ENCODE data around the gene PPP2R2D.
"Not testable (repeated sequence)": the region's sequence is repeated elsewhere in the genome, so short reads cannot be mapped to it uniquely, and the experiment has no call there.

The PPP2R2D gene

DNA sequence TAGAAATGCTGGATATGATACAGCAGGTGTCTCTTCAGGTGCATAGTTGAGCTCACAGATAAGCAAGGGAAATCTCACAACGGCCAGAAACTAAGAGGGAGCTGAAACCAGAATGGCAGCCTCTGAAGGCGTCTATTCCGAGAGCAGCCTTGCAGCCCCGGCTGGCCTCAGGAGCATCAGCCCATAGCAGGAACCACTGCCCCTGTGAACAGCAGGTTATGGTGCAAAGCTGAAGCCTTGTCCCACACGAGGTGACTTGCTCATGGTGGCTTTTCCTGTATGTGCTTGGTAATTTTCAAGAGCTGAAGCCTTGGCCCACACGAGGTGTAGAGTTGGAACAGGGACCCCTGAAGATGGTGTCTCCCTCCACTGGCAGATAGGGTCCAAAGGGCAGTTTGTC lies 47.7 kb downstream of the PPP2R2D start:
- no peak for DNase-seq (ENCODE audit: low read depth in 2 of 2)

GRCh38 chr10:131949041-131949862 lies 48.4 kb downstream of the PPP2R2D start:
- no peak for DNase-seq (ENCODE audit: low read depth in 2 of 2)

DNA sequence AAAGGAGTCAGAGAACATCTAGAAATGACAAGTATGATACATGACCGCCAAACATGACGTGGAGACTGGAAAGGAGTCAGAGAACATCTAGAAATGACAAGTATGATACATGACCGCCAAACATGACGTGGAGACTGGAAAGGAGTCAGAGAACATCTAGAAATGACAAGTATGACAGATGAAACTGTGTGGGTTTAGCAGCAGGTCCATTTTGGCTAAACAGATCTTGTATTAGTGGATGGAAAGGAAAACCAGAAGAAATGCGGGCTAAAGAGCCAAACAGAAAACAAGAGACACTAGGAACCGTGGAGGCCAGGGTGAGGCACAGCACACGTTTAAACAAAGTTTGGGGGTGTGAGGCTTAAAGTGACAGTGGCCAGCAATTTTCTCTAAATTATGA lies 49.1 kb downstream of the PPP2R2D start:
- not testable (repeated sequence) for DNase-seq (ENCODE audit: low read depth in 2 of 2)

DNA sequence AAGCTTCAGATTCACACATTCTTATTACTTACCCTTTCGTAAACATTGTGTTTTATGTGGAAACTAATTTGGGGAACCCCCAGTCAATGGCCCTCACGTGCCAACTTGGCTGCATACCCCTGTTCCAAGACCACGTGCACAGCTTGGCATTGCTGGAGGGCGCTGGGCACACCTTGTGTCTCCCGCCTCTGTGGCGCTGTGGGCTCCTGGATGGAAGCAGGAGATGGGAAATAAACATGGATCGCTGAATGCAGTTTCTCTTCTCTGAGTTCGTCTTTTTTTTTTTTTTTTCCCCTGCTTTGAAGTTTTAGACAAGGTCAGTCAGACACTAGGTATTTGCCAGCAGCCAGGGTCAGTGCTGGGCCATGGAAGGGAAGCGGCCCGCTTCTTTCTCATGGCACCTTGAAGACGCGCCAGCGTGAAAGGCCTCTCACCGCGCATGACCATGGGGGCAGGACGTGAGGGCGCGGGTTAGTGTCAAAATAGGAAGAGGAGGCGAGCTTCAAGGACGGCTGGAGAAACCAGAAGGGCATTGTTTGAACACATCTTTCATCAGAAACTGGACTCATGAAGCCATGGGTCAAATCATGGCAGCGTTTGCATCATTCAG lies 53.7 kb downstream of the PPP2R2D start:
- DNase-seq (ENCODE audit: low read depth in 2 of 2): no peak

DNA sequence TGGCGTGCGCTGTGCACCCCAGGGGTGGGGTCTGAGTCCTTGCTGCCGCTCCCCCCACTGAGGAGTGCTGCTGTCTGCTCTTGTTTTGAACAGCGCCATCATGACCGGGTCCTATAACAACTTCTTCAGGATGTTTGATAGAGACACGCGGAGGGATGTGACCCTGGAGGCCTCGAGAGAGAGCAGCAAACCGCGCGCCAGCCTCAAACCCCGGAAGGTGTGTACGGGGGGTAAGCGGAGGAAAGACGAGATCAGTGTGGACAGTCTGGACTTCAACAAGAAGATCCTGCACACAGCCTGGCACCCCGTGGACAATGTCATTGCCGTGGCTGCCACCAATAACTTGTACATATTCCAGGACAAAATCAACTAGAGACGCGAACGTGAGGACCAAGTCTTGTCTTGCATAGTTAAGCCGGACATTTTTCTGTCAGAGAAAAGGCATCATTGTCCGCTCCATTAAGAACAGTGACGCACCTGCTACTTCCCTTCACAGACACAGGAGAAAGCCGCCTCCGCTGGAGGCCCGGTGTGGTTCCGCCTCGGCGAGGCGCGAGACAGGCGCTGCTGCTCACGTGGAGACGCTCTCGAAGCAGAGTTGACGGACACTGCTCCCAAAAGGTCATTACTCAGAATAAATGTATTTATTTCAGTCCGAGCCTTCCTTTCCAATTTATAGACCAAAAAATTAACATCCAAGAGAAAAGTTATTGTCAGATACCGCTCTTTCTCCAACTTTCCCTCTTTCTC lies 55.0 kb downstream of the PPP2R2D start:
- no peak for DNase-seq (ENCODE audit: low read depth in 2 of 2)

GRCh38 chr10:131959841-131960240 lies 59.0 kb downstream of the PPP2R2D start:
- no peak for DNase-seq (ENCODE audit: low read depth in 2 of 2)

GRCh38 chr10:131960631-131961046 lies 59.8 kb downstream of the PPP2R2D start:
- no peak for DNase-seq (ENCODE audit: low read depth in 2 of 2)

DNA sequence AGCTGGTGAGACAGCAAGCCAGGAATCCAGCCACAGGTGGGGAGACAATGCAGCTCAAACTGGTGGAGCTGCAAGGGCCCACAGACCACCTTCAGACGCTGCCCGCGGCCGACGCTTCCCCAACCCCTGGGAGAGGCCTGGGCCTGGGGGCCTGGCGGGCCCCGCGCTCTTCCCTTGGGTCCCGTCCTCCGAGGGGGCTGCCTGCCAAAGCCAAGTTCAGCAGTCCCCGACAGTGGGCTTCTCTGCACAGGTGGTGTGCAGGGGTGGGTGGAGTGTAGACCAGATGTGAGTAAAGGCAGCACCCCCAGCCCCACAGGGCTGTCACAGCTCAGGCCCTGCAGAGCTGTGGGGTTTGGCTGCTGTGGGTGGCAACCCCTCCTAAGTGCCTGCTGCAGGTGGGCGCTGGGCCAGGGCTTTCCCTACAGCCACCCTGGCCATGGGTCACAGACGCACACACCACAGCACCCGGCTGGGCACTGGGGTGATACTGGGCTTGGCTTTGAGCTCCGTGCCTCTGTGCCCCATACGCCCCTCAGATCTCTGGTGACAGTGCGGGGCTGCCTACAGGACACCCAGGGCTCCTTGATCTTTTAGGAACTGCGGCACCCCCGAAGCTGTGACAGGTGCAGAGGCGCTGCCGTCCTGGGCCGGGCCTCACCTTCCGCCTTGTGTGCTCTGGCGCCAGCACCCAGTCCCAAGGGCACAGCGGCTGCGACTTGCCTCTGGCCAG lies 60.4 kb downstream of the PPP2R2D start:
- DNase-seq (ENCODE audit: low read depth in 2 of 2): no peak

GRCh38 chr10:131961777-131962662 lies 61.2 kb downstream of the PPP2R2D start:
- no peak for DNase-seq (ENCODE audit: low read depth in 2 of 2)

GRCh38 chr10:131963350-131963749 lies 62.5 kb downstream of the PPP2R2D start:
- DNase-seq (ENCODE audit: low read depth in 2 of 2): no peak

- no peak for DNase-seq (ENCODE audit: low read depth in 2 of 2)
Measured at GRCh38 chr10:131963811-131964210, 63.0 kb downstream of the PPP2R2D start.

DNA sequence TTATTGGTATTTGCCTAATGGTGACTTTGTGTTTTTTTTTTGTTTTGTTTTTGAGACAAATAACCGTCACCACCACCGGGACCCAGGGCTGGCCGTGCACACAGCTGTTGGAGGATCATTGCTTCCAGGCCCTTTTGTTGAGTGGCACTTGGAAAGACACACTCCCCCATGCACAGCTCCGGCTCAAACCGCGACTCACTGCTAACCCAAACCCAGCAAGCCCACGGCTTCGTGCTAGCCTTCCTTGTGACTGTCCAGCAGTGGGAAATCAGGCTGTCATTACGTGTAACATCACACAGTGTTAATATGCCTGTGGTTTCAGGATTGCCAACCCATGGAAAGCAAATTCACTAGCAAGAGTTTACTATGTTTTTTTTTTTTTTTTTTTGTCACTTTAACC lies 63.5 kb downstream of the PPP2R2D start:
- DNase-seq (ENCODE audit: low read depth in 2 of 2): no peak

- no peak for DNase-seq (ENCODE audit: low read depth in 2 of 2)
Measured at GRCh38 chr10:131968949-131969348, 68.1 kb downstream of the PPP2R2D start.

- DNase-seq (ENCODE audit: low read depth in 2 of 2): no peak
Measured at GRCh38 chr10:131970946-131971345, 70.1 kb downstream of the PPP2R2D start.

DNA sequence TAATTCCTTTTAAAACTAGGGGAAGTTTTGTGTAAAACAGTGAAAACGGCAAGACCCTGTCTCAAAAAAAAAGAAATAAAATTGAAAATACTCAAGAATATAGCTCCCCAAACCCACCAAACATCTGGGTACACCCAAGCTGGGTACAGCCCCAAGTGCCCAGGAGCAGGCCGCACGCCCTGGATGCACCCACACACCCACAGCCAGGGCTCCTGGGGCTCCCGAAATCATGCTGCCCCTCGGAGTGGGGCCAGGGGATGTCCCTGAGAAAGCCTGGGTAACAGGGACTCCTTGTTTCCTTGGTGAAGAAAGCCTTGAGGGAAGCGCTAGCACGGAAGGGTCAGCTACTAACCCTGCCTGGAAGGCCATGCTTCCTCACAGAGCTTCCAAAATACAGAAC lies 70.8 kb downstream of the PPP2R2D start:
- no peak for DNase-seq (ENCODE audit: low read depth in 2 of 2)

GRCh38 chr10:131972474-131973071 lies 71.8 kb downstream of the PPP2R2D start:
- no peak for DNase-seq (ENCODE audit: low read depth in 2 of 2)

- no peak for DNase-seq (ENCODE audit: low read depth in 2 of 2)
Measured at GRCh38 chr10:131973160-131973951, 72.5 kb downstream of the PPP2R2D start.

- no peak for DNase-seq (ENCODE audit: low read depth in 2 of 2)
Measured at GRCh38 chr10:131974034-131974817, 73.4 kb downstream of the PPP2R2D start.

DNA sequence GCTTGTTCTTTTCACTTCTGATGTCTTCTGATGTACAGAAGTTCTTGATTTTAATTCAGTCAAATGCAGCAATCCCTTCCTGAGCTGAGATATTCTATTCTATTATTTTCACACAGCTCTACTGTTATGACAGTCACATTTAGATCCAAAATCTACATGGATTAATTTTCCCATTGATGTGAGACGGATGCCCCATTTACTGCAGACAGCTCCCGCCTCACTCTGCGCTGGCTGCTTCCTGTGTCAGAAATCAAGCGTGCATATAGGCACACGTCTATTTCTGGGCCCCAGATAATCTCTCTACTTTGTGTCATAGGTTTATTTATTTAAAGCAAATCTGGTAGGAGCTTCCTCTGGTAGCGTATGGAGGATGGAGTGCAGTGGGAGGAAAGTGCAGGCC lies 74.2 kb downstream of the PPP2R2D start:
- DNase-seq (ENCODE audit: low read depth in 2 of 2): no peak
